Neural crest cell (in vitro differentiated cells): ENCODE data around the gene RTKN. TPM values are rescaled to one million over a fixed set of nuclear protein-coding genes. Genes with fewer than 3 reads are reported as not detected.

ENCODE experiments used
- DNase-seq: peaks from one replicate; pipeline ENCODE4 v3.0.0; 2021; ENCODE audit warnings: low read depth, mixed read lengths, low spot score
- H3K27ac Mint-ChIP-seq: one replicate; pipeline ENCODE4 v1.8.0; 2021; ENCODE audit warnings: mild to moderate bottlenecking, mixed read lengths; ENCODE audit not compliant: unreplicated experiment
- H3K27me3 Mint-ChIP-seq: 2 replicates; pipeline ENCODE4 v1.8.0; 2021; ENCODE audit warnings: low read depth, mild to moderate bottlenecking, mixed read lengths
- H3K36me3 Mint-ChIP-seq: 2 replicates; pipeline ENCODE4 v1.8.0; 2021; ENCODE audit warnings: low read depth, mild to moderate bottlenecking, mixed read lengths
- H3K4me1 Mint-ChIP-seq: 2 replicates; pipeline ENCODE4 v1.8.0; 2021; ENCODE audit warnings: mixed read lengths
- H3K4me3 Mint-ChIP-seq: one replicate; pipeline ENCODE4 v1.8.0; 2021; ENCODE audit warnings: mild to moderate bottlenecking, mixed read lengths
- H3K9me3 Mint-ChIP-seq: 2 replicates; pipeline ENCODE4 v1.8.0; 2021; ENCODE audit warnings: mixed read lengths
- total RNA-seq: library from RNA; stranded (reverse); gene quantifications from 2 replicates; pipeline ENCODE4 v1.2.1, GENCODE V29; 2021
- TF ChIP-seq, protein P1 (sequence below): fragments of 200-600 bp; sonication (generic); conservative IDR thresholded peaks from 2 replicates; pipeline ENCODE4 v1.5.0; 2021; ENCODE audit warnings: antibody characterized with exemption, mild to moderate bottlenecking

RTKN gene
- total RNA-seq, 1 donor from 2014 or later: 62.0 TPM

DNA sequence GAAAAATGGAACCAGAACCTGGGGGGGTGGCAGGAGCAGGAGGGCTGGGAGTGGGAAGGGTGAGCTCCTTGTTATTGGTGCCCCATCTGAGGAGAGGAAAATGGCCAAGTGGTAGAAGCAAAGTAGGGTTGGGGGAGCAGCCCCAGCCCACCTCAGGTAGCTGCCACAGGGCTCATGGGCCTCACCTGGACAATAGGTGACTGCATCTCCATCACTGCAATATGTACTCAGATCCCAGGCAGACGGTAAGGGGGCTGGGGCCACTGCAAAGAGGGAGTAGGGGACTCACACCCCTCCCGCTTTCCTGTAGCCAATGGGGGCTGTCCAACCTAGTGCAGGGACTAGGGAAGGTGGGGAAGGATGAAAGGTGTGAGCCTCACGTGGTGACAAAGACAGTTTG, 24.5 kb downstream of the RTKN start:
- Mint-ChIP-seq H3K4me3 (no peak overlapping the region), H3K27me3 (peaks cover 3% of the 10 kb centered on the region), H3K27ac (no peak overlapping the region), H3K36me3 (no peaks in the 10 kb centered on the region), H3K4me1 (peaks cover 11% of the 10 kb centered on the region), H3K9me3 (no peaks in the 10 kb centered on the region)
- DNase-seq: no peak
- TF ChIP-seq, protein P1, sequence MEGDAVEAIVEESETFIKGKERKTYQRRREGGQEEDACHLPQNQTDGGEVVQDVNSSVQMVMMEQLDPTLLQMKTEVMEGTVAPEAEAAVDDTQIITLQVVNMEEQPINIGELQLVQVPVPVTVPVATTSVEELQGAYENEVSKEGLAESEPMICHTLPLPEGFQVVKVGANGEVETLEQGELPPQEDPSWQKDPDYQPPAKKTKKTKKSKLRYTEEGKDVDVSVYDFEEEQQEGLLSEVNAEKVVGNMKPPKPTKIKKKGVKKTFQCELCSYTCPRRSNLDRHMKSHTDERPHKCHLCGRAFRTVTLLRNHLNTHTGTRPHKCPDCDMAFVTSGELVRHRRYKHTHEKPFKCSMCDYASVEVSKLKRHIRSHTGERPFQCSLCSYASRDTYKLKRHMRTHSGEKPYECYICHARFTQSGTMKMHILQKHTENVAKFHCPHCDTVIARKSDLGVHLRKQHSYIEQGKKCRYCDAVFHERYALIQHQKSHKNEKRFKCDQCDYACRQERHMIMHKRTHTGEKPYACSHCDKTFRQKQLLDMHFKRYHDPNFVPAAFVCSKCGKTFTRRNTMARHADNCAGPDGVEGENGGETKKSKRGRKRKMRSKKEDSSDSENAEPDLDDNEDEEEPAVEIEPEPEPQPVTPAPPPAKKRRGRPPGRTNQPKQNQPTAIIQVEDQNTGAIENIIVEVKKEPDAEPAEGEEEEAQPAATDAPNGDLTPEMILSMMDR: no peak

- Mint-ChIP-seq H3K4me3 (no peak overlapping the region), H3K27me3 (peaks cover under 1% of the 10 kb centered on the region), H3K36me3 (no peaks in the 10 kb centered on the region), H3K9me3 (no peaks in the 10 kb centered on the region), H3K4me1 (peaks cover 6% of the 10 kb centered on the region), H3K27ac (no peak overlapping the region)
- TF ChIP-seq, protein P1: no peak
- DNase-seq: no peak
Observed at GRCh38 chr2:74416778-74417177, 25.0 kb downstream of the RTKN start.

- Mint-ChIP-seq H3K4me1 (peaks cover under 1% of the 10 kb centered on the region), H3K4me3 (no peak overlapping the region), H3K27me3 (no peaks in the 10 kb centered on the region), H3K36me3 (no peaks in the 10 kb centered on the region), H3K9me3 (no peaks in the 10 kb centered on the region), H3K27ac (no peak overlapping the region)
- no peak for DNase-seq
- TF ChIP-seq, protein P1: no peak
Observed at GRCh38 chr2:74415762-74416395, 25.9 kb downstream of the RTKN start.

DNA sequence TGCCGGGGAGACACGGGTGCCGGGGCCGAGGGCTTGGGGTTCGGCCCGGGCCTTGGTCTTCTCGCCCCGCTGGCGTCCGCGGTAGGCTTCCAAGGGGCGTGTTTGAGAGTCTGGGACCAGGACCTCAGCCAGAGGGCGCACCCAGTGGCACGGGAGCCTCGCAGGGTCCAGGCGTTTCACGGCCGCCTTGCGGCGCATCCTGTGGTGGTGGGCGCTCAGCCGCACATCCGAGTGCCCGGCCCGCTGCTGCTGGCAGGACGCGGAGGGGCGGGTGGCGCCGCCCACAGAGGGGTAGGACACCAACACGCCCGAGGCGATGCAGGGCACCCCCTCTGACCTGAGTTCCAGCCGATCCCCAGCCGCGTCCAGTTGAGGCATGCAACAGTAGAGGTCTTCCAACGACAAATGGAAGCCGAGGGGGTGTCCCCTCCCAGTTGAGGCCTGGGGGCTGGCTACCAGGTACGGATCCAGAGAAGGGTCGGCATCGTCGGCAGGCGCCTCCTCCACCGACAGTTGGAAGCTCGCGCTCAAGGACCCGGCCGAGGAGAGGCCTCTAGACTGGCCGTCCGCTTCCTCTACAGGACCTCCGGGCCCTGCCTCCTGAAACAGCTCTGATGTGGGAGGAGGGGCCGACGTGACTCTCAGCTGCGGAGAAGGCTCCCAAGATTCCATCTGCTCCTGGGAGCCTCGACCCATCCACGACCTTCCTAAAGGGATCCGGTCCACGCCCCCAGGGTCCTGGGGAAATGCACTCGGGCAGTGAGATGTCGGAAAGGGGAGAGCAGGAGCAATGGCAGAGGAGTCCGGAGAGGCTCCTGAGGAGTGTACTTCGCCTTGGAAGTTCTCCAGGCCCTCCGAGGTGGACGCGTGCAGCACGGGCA, 26.6 kb downstream of the RTKN start:
- H3K9me3 Mint-ChIP-seq: no peaks in the 10 kb centered on the region
- no peak overlapping the region for H3K27ac Mint-ChIP-seq
- H3K27me3 Mint-ChIP-seq: no peaks in the 10 kb centered on the region
- H3K4me1 Mint-ChIP-seq: no peaks in the 10 kb centered on the region
- DNase-seq: no peak
- no peaks in the 10 kb centered on the region for H3K36me3 Mint-ChIP-seq
- TF ChIP-seq, protein P1: no peak
- H3K4me3 Mint-ChIP-seq: no peak overlapping the region

GRCh38 chr2:74414441-74414840, 27.3 kb downstream of the RTKN start:
- Mint-ChIP-seq H3K9me3 (no peaks in the 10 kb centered on the region), H3K4me3 (no peak overlapping the region), H3K36me3 (no peaks in the 10 kb centered on the region), H3K27me3 (no peaks in the 10 kb centered on the region), H3K27ac (no peak overlapping the region), H3K4me1 (no peaks in the 10 kb centered on the region)
- TF ChIP-seq, protein P1: no peak
- no peak for DNase-seq
